ENCODE data around the gene AEN.

GRCh38 chr15:88579322-88579721, 41.8 kb upstream of the AEN start:
- no peak for TF ChIP-seq POLR2A (IDR thresholded peaks at IDR 0.05)
- TF ChIP-seq CTCF (IDR thresholded peaks at IDR 0.05): no peak

Data from testis (tissue), 2 donors.